AG04449 (cell line): ENCODE data around the gene GADD45A.
"Not testable (repeated sequence)": the region's sequence is repeated elsewhere in the genome, so short reads cannot be mapped to it uniquely, and the experiment has no call there.

Experiments
- CTCF ChIA-PET: fragments of 350-600 bp; formaldehyde crosslinking; extraction: SDS; loops from one replicate; lab custom pipeline; 2021; ENCODE audit warnings: antibody characterized with exemption; lab: Yijun Ruan, JAX
- POLR2A ChIA-PET: fragments of 400-600, 350-600 bp; formaldehyde crosslinking; extraction: SDS; loops from one replicate; lab custom pipeline; 2020; ENCODE audit warnings: antibody characterized with exemption, inconsistent platforms; lab: Yijun Ruan, JAX
- DNase-seq: peaks from one replicate; pipeline ENCODE4 v3.0.0-alpha.2; 2010; ENCODE audit warnings: low read depth, low spot score
- H3K4me3 ChIP-seq: 2 replicates; pipeline ENCODE4 v1.5.1; 2011; ENCODE audit warnings: low read depth, mild to moderate bottlenecking, control low read depth, low read length
- CTCF ChIP-seq: IDR thresholded peaks from one replicate; pipeline ENCODE4 v1.5.1; 2011; ENCODE audit warnings: mild to moderate bottlenecking, moderate library complexity, low read length, control low read depth, inconsistent platforms; ENCODE audit not compliant: insufficient read depth; ENCODE audit errors: missing control alignments

GADD45A gene

GRCh38 chr1:67664048-67664447 is 21.0 kb upstream of the GADD45A start:
- no peak for TF ChIP-seq CTCF
- CTCF ChIA-PET = interaction anchor here (0.5 to 1.3 kb wide), 4 partner anchors 8 to 130 kb away, joined by 3 to 5 read pairs (median 4); no protein-coding TSS in a partner anchor
- DNase-seq = no peak
- POLR2A ChIA-PET = no interaction called here
- H3K4me3 ChIP-seq = no peak overlapping the region

- CTCF ChIA-PET = not testable (repeated sequence)
These were observed 19.7 kb upstream of the GADD45A start for GRCh38 chr1:67665307-67665706.

GRCh38 chr1:67666636-67667035 is 18.4 kb upstream of the GADD45A start:
- POLR2A ChIA-PET = no interaction called here
- CTCF ChIA-PET = no interaction called here
- no peak overlapping the region for H3K4me3 ChIP-seq
- no peak for TF ChIP-seq CTCF
- DNase-seq = no peak

More at GRCh38 chr1:67665307-67665706, 19.7 kb upstream of the GADD45A start:
- H3K4me3 ChIP-seq, DNase-seq, POLR2A ChIA-PET: not testable (repeated sequence)

- TF ChIP-seq CTCF = no peak
- no peak overlapping the region for H3K4me3 ChIP-seq
- no peak for DNase-seq
- ChIA-PET CTCF (no interaction called here), POLR2A (no interaction called here)
These were observed 16.3 kb upstream of the GADD45A start for GRCh38 chr1:67668660-67669059.

GRCh38 chr1:67672260-67672803 is 12.7 kb upstream of the GADD45A start:
- CTCF ChIA-PET = interaction anchor here (0.8 to 1.2 kb wide), 4 partner anchors 9 to 159 kb away, joined by 3 to 4 read pairs (median 3); no protein-coding TSS in a partner anchor
- no peak for DNase-seq
- POLR2A ChIA-PET = no interaction called here
- no peak for TF ChIP-seq CTCF
- no peak overlapping the region for H3K4me3 ChIP-seq

GRCh38 chr1:67673468-67674201 is 11.4 kb upstream of the GADD45A start:
- no peak for DNase-seq
- ChIA-PET CTCF (interaction anchor here (1.0 to 2.1 kb wide), 5 partner anchors 10 to 145 kb away, joined by 3 to 10 read pairs (median 5); no protein-coding TSS in a partner anchor), POLR2A (interaction anchor here (1.7 kb wide), 1 partner anchor 11 kb away, joined by 10 read pairs; the partner anchor contains the start of gene GADD45A)

More at GRCh38 chr1:67673468-67674201, 11.4 kb upstream of the GADD45A start:
- TF ChIP-seq CTCF = no peak
- no peak overlapping the region for H3K4me3 ChIP-seq
